GM12878 (cell line): Measurements from ENCODE around the gene TADA2A. TPM values are rescaled to one million over a fixed set of nuclear protein-coding genes. Genes with fewer than 3 reads are reported as not detected.
A peak's percentile ranks its signal among the peaks of the same experiment; 100 is the strongest.

ENCODE experiments used
- ATAC-seq: fragments of 200-7000 bp; cut with Tn5 transposase; 3 replicates; pipeline ENCODE4 v1.9.1; 2020; ENCODE audit warnings: mild to moderate bottlenecking, moderate library complexity
- Bru-seq: library from RNA; stranded (reverse); fragments of 400-500 nt; gene quantifications from one replicate; lab custom pipeline; 2021; lab: Mats Ljungman, UMichigan
- BruChase-seq, 2 experiments: library from RNA; stranded (reverse); fragments of 400-500 nt; gene quantifications; one replicate each; lab custom pipeline; 2021; lab: Mats Ljungman, UMichigan
- BruUV-seq: library from RNA; stranded (reverse); fragments of 400-500 nt; replicated peaks from 2 replicates; lab custom pipeline; 2021; lab: Mats Ljungman, UMichigan
- CTCF ChIA-PET: fragments of 300-600 bp; sonication (Branson Sonifier 250); formaldehyde crosslinking; extraction: SDS; loops from one replicate; lab custom pipeline; 2021; ENCODE audit warnings: inconsistent platforms; lab: Yijun Ruan, JAX
- POLR2A ChIA-PET: fragments of 350-600 bp; formaldehyde crosslinking; extraction: SDS; loops from one replicate; lab custom pipeline; 2021; ENCODE audit warnings: inconsistent platforms; lab: Charles Lee
- RAD21 ChIA-PET: fragments of 300-600 bp; sonication (Branson Sonifier 250); formaldehyde crosslinking; loops from one replicate; lab custom pipeline; 2023; ENCODE audit warnings: antibody characterized with exemption; ENCODE audit not compliant: unreplicated experiment; lab: Charles Lee
- SMC1A ChIA-PET: fragments of 300-600 bp; sonication (Branson Sonifier 250); formaldehyde crosslinking; loops from one replicate; lab custom pipeline; 2023; ENCODE audit not compliant: unreplicated experiment, uncharacterized antibody; lab: Charles Lee
- DNase-seq: peaks from one replicate; pipeline ENCODE4 v3.0.0-alpha.2; 2011; ENCODE audit warnings: low read depth, low spot score
- FAIRE-seq: peaks from 3 replicates; lab custom pipeline; 2011; peaks lifted over from hg19 to GRCh38; lab: Jason Lieb, UNC
- H2AFZ ChIP-seq: 2 replicates; pipeline ENCODE4 v1.6.0; 2011; ENCODE audit warnings: low read depth, low read length, control low read depth; ENCODE audit not compliant: control insufficient read depth
- H3K27ac ChIP-seq: 2 replicates; pipeline ENCODE4 v1.5.1; 2011; ENCODE audit warnings: control low read depth; ENCODE audit not compliant: control insufficient read depth, insufficient read depth
- H3K27me3 ChIP-seq, 2 experiments: replicated peaks in 1 of 2; 2 replicates each; pipeline versions ENCODE4 v1.6.0 to v1.6.1; 2011; ENCODE audit warnings: low read length in 1 of 2; ENCODE audit not compliant: control insufficient read depth in 2 of 2, insufficient read depth in 2 of 2
- H3K36me3 ChIP-seq, 2 experiments: 2 replicates each; pipeline ENCODE4 v1.5.1; 2011; ENCODE audit warnings: low read length in 1 of 2; ENCODE audit not compliant: control insufficient read depth in 2 of 2, insufficient read depth in 2 of 2
- H3K4me1 ChIP-seq: 2 replicates; pipeline ENCODE4 v1.6.1; 2011; ENCODE audit warnings: mild to moderate bottlenecking, low read length, moderate library complexity, mixed read lengths; ENCODE audit not compliant: control insufficient read depth, insufficient read depth
- H3K4me2 ChIP-seq: 2 replicates; pipeline ENCODE4 v1.6.0; 2011; ENCODE audit warnings: control low read depth; ENCODE audit not compliant: control insufficient read depth, insufficient read depth
- H3K4me3 ChIP-seq: fragments of 200-600 bp; sonication (generic); 2 replicates; pipeline ENCODE4 v1.5.1; 2016
- H3K79me2 ChIP-seq: 2 replicates; pipeline ENCODE4 v1.6.0; 2011; ENCODE audit warnings: low read length; ENCODE audit not compliant: control insufficient read depth, insufficient read depth
- H3K9ac ChIP-seq: 2 replicates; pipeline ENCODE4 v1.8.0; 2011; ENCODE audit warnings: low read length, control low read depth, mixed read lengths; ENCODE audit not compliant: control insufficient read depth, insufficient read depth
- H3K9me3 ChIP-seq: replicated peaks from 3 replicates; pipeline ENCODE4 v1.5.1; 2011; ENCODE audit warnings: mild to moderate bottlenecking, low read length; ENCODE audit not compliant: control insufficient read depth, insufficient read depth
- H4K20me1 ChIP-seq: 2 replicates; pipeline ENCODE4 v1.6.0; 2011; ENCODE audit not compliant: control insufficient read depth, insufficient read depth
- ASH2L ChIP-seq: fragments of 300-600, 200-600 bp; sonication (generic); IDR thresholded peaks from 2 replicates; pipeline ENCODE4 v1.6.1; 2017; ENCODE audit warnings: low read depth, mild to moderate bottlenecking, borderline replicate concordance
- ATF3 ChIP-seq: IDR thresholded peaks from 2 replicates; pipeline ENCODE4 v1.6.1; 2011; ENCODE audit warnings: low read depth, mild to moderate bottlenecking, low read length, moderate library complexity, borderline replicate concordance; ENCODE audit errors: extremely low read depth
- BCL3 ChIP-seq: IDR thresholded peaks from 2 replicates; pipeline ENCODE4 v1.6.1; 2011; ENCODE audit warnings: borderline replicate concordance, low read depth, mild to moderate bottlenecking, moderate library complexity, low read length; ENCODE audit not compliant: insufficient read depth, poor library complexity, severe bottlenecking
- E2F4 ChIP-seq: IDR thresholded peaks from 2 replicates; pipeline ENCODE4 v1.6.1; 2012; ENCODE audit warnings: low read depth, low read length, improper control_type of control experiment
- ESRRA ChIP-seq: IDR thresholded peaks from 2 replicates; pipeline ENCODE4 v1.6.1; 2012; ENCODE audit warnings: mild to moderate bottlenecking, low read length, improper control_type of control experiment
- NFIC ChIP-seq: IDR thresholded peaks from 2 replicates; pipeline ENCODE4 v1.6.1; 2012; ENCODE audit warnings: low read depth, mild to moderate bottlenecking, inconsistent platforms, low read length, moderate library complexity
- NR2C1 ChIP-seq: fragments of 450-650 bp; IDR thresholded peaks from 2 replicates; pipeline ENCODE4 v1.6.1; 2017; ENCODE audit warnings: antibody characterized with exemption, mild to moderate bottlenecking, moderate library complexity
- RCOR1 ChIP-seq: conservative IDR thresholded peaks from 2 replicates; pipeline ENCODE4 v1.6.1; 2012; ENCODE audit warnings: low read depth, low read length, improper control_type of control experiment
- RFX5 ChIP-seq: IDR thresholded peaks from 2 replicates; pipeline ENCODE4 v1.6.1; 2011; ENCODE audit warnings: low read depth, low read length, improper control_type of control experiment
- ZBTB4 ChIP-seq: fragments of 450-650 bp; formaldehyde crosslinking; IDR thresholded peaks from 2 replicates; pipeline ENCODE4 v1.4.0; 2022; ENCODE audit warnings: mild to moderate bottlenecking, moderate library complexity
- WGBS: methylation state at CpG from one replicate; pipeline ENCODE4 v1.1.6; 2016; ENCODE audit warnings: low lambda C conversion rate; ENCODE audit not compliant: insufficient replicate concordance, insufficient coverage; ENCODE audit errors: missing lambda C conversion rate; 5-methylcytosine and 5-hydroxymethylcytosine counted together
- in situ Hi-C: fragments of 300-500 bp; cut with MboI; formaldehyde crosslinking; loops from 9 replicates; pipeline ENCODE4 v1.14.3; 2018; ENCODE audit warnings: mixed read lengths
- intact Hi-C: fragments of 100-400 bp; cut with micrococcal nuclease; formaldehyde crosslinking; loops from one replicate; pipeline ENCODE4 v1.14.2; 2022; ENCODE audit not compliant: unreplicated experiment
- long read RNA-seq, 2 experiments: library from polyadenylated mRNA; unstranded; transcript quantifications; one replicate each; pipeline ENCODE4 v2.0.0, GENCODE V29; 2019 to 2020
- polyA minus RNA-seq, 3 experiments: library from RNA; depleted of rRNA, polyadenylated mRNA; stranded (reverse); fragments of >200 nt; gene quantifications; 2 replicates each; pipeline ENCODE4 v1.2.3, GENCODE V29; 2011
- polyA plus RNA-seq, 11 experiments: library from polyadenylated mRNA; depleted of rRNA in 4 of 11; unstranded in 6 of 11; stranded (reverse) in 5 of 11; fragments of >200 nt; fragmentation: Nextera tagmentation in 4 of 11; fragmentation: Illumina TruSeq in 1 of 11; extraction: Ambion mirVana in 4 of 11; extraction: Trizol in 1 of 11; gene quantifications; 1 replicate in 1 of 11; 2 replicates in 10 of 11; pipeline versions ENCODE4 v1.2.1 to v1.2.3, GENCODE V29; 2011 to 2016; ENCODE audit warnings: inconsistent platforms in 2 of 11, missing spikeins in 2 of 11, low read depth in 1 of 11
- total RNA-seq, 4 experiments: library from RNA; depleted of rRNA in 3 of 4; stranded (reverse); fragments of >200 nt in 3 of 4; fragmentation: Illumina TruSeq in 1 of 4; extraction: Trizol in 1 of 4; gene quantifications; 2 replicates each; pipeline versions ENCODE4 v1.2.1 to v1.2.3, GENCODE V29; 2013 to 2021

TADA2A gene
- total RNA-seq (2013; cell fraction: nucleolus; rRNA removed), result 64.4 and 97.0 TPM in 2 replicates
- total RNA-seq (2014; rRNA removed) (19.6 and 25.1 TPM in 2 replicates), total RNA-seq (2014; rRNA removed; fragmentation: Illumina TruSeq; extraction: Trizol) (27.5 and 34.3 TPM in 2 replicates), total RNA-seq (2021) (34.6 and 35.2 TPM in 2 replicates), polyA plus RNA-seq (2011; rRNA removed) (33.7 and 37.3 TPM in 2 replicates), polyA plus RNA-seq (2014; fragmentation: Illumina TruSeq; extraction: Trizol) (41.3 and 58.2 TPM in 2 replicates), polyA plus RNA-seq (2014; fragmentation: Nextera tagmentation; extraction: Ambion mirVana) (10 to 100 TPM; 39.9 to 43.8 TPM), polyA plus RNA-seq (2014; rRNA removed) (25.4 and 29.8 TPM in 2 replicates), polyA plus RNA-seq (2016; fragmentation: Nextera tagmentation; extraction: Ambion mirVana) (10 to 100 TPM; 31.6 to 33.8 TPM), polyA minus RNA-seq (2011; rRNA and poly(A)+ RNA removed) (63.5 and 66.3 TPM in 2 replicates), Bru-seq, nascent RNA (percentile 71 among the genes with signal in this experiment), BruChase-seq, experiment 1, labeled RNA remaining after a 6-hour chase (percentile 73 among the genes with signal in this experiment), BruChase-seq, experiment 2, labeled RNA remaining after a 2-hour chase (percentile 73 among the genes with signal in this experiment)
- 12.1 TPM for polyA plus RNA-seq (2011; ENCODE audit: low read depth)
- 17.0 and 22.3 TPM in 2 replicates for polyA plus RNA-seq (2011; cell fraction: cytosol; rRNA removed)
- 41.3 and 51.0 TPM in 2 replicates for polyA plus RNA-seq (2011; cell fraction: nucleus; rRNA removed)
- 15.9 and 21.8 TPM in 2 replicates for polyA plus RNA-seq (2012)
- polyA minus RNA-seq (2011; cell fraction: cytosol; rRNA and poly(A)+ RNA removed), result 12.2 and 14.6 TPM in 2 replicates
- 32.2 and 52.2 TPM in 2 replicates for polyA minus RNA-seq (2011; cell fraction: nucleus; rRNA and poly(A)+ RNA removed)
- long read RNA-seq, experiment 1, full-length matches to known transcripts, result 10 of 15 reads
- long read RNA-seq, experiment 1, partial matches to known transcripts, result 0 of 15 reads
- long read RNA-seq, experiment 1, other reads (novel, unspliced or antisense), result 5 of 15 reads
- long read RNA-seq, experiment 2, full-length matches to known transcripts, result 27 of 86 reads
- long read RNA-seq, experiment 2, partial matches to known transcripts, result 33 of 86 reads
- long read RNA-seq, experiment 2, other reads (novel, unspliced or antisense), result 26 of 86 reads

- ChIA-PET POLR2A (interaction anchor here (0.6 to 2.5 kb wide), 9 partner anchors 15 to 806 kb away, joined by 3 to 8 read pairs (median 3); partner anchors contain the start of genes MRM1 and SYNRG), CTCF (interaction anchor here (0.6 to 10.0 kb wide), 6 partner anchors 9 to 33 kb away, joined by 3 to 187 read pairs (median 4); partner anchors contain the start of gene C17orf78), SMC1A (interaction anchor here (1.1 to 1.3 kb wide), 3 partner anchors 31 to 84 kb away, joined by 3 to 4 read pairs (median 3); no protein-coding TSS in a partner anchor), RAD21 (interaction anchor here (0.8 to 1.3 kb wide), 6 partner anchors 14 to 202 kb away, joined by 3 to 8 read pairs (median 4); partner anchors contain the start of gene SYNRG)
- Histone ChIP-seq H3K27me3 (no peaks in the 10 kb centered on the region), H3K79me2 (peaks cover 39% of the 10 kb centered on the region), H3K4me1 (peaks cover 21% of the 10 kb centered on the region), H3K27ac (peak within 1 kb of the TSS; percentile 95), H2AFZ (peak within 1 kb of the TSS; percentile 95), H3K9ac (peak within 1 kb of the TSS; percentile 98), H4K20me1 (no peaks in the 10 kb centered on the region), H3K4me2 (peak within 1 kb of the TSS; percentile 98), H3K9me3 (no peaks in the 10 kb centered on the region), H3K4me3 (peak within 1 kb of the TSS; percentile 96), H3K36me3 (peaks cover 0 to 3% of the 10 kb centered on the region in 2 experiments; a peak in 2 of 4 replicates)
- intact Hi-C loops (loop anchor here (5.0 kb wide), 2 partner anchors 50 to 85 kb away; no protein-coding TSS in a partner anchor), in situ Hi-C loops (no loop called here)
- FAIRE-seq (no peak), DNase-seq (no peak), ATAC-seq (peak; percentile 95)
- BruUV-seq, result no TSS peak
- 1% methylated on average over 38 of the region's 98 CpGs for WGBS
- TF ChIP-seq ASH2L (0 out of 2 replicates have a peak, but pooled peaks have one; percentile 37), NR2C1 (peak; percentile 30; the same call in 1 of the 2 replicates), E2F4 (no peak), ATF3 (no peak), ESRRA (no peak), RCOR1 (no peak), ZBTB4 (CRISPR knock-in tag) (no peak), BCL3 (no peak), NFIC (no peak), RFX5 (no peak)
These were observed at the start of gene TADA2A, which contains the start of gene ACACA for GRCh38 chr17:37406635-37407461. Gene TADA2A (plus strand): TSS chr17:37406886. CDS start chr17:37411366, 4,480 bp downstream. Gene ACACA (minus strand): TSS chr17:37406836. CDS start chr17:37406299, 537 bp downstream.
